OCI-LY7 (cell line): ENCODE measurements around the gene FIBP. TPM values are rescaled to one million over a fixed set of nuclear protein-coding genes. Genes with fewer than 3 reads are reported as not detected.

Experiments used
- BruUV-seq: library from RNA; stranded (reverse); fragments of 400-500 nt; replicated peaks from 2 replicates; lab custom pipeline; 2021; lab: Mats Ljungman, UMichigan
- CTCF ChIA-PET: fragments of 300-600 bp; sonication (Branson Sonifier 250); formaldehyde crosslinking; loops from one replicate; lab custom pipeline; 2022; ENCODE audit warnings: antibody characterized with exemption; ENCODE audit not compliant: unreplicated experiment; lab: Charles Lee
- POLR2A ChIA-PET: fragments of 300-600 bp; sonication (Branson Sonifier 250); formaldehyde crosslinking; loops from one replicate; lab custom pipeline; 2022; ENCODE audit warnings: antibody characterized with exemption; lab: Charles Lee
- DNase-seq: peaks from one replicate; pipeline ENCODE4 v3.0.0-alpha.2; 2015; ENCODE audit warnings: low spot score
- H2AFZ ChIP-seq: fragments of 200-600 bp; sonication (generic), shearing (Covaris generic); 2 replicates; pipeline ENCODE4 v1.6.1; 2014; ENCODE audit warnings: mild to moderate bottlenecking, antibody characterized with exemption, low read length, moderate library complexity
- H3K27ac ChIP-seq: fragments of 200-600 bp; sonication (generic); 2 replicates; pipeline ENCODE4 v1.5.1; 2014; ENCODE audit warnings: mixed run types, low read depth, mild to moderate bottlenecking, moderate library complexity, low read length, inconsistent platforms; ENCODE audit not compliant: poor library complexity, severe bottlenecking
- H3K36me3 ChIP-seq: fragments of 200-600 bp; sonication (generic); 2 replicates; pipeline ENCODE4 v1.6.1; 2014; ENCODE audit warnings: mild to moderate bottlenecking, antibody characterized with exemption, low read length, moderate library complexity, mixed read lengths; ENCODE audit not compliant: insufficient read depth
- H3K4me1 ChIP-seq: fragments of 200-600 bp; sonication (generic); 2 replicates; pipeline ENCODE4 v1.5.1; 2014; ENCODE audit warnings: mild to moderate bottlenecking, low read length; ENCODE audit not compliant: insufficient read depth, poor library complexity, severe bottlenecking
- H3K4me2 ChIP-seq: fragments of 200-600 bp; sonication (generic); 2 replicates; pipeline ENCODE4 v1.6.1; 2014; ENCODE audit warnings: mild to moderate bottlenecking, low read length
- H3K4me3 ChIP-seq: fragments of 200-600 bp; sonication (generic); 2 replicates; pipeline ENCODE4 v1.5.1; 2014; ENCODE audit warnings: mild to moderate bottlenecking, low read depth, low read length; ENCODE audit not compliant: poor library complexity, severe bottlenecking
- H3K79me2 ChIP-seq: fragments of 200-600 bp; sonication (generic); 2 replicates; pipeline ENCODE4 v1.6.1; 2016; ENCODE audit warnings: low read depth, mild to moderate bottlenecking, low read length, moderate library complexity, mixed read lengths; ENCODE audit not compliant: insufficient read depth
- H3K9me2 ChIP-seq: fragments of 200-600 bp; sonication (generic); 2 replicates; pipeline ENCODE4 v1.6.1; 2016; ENCODE audit warnings: mild to moderate bottlenecking, low read length, mixed read lengths; ENCODE audit not compliant: insufficient read depth
- H3K9me3 ChIP-seq: fragments of 200-600 bp; sonication (generic); 2 replicates; pipeline ENCODE4 v1.6.1; 2014; ENCODE audit warnings: mild to moderate bottlenecking, mixed run types, low read length, mixed read lengths
- H4K20me1 ChIP-seq: fragments of 200-600 bp; sonication (generic); 2 replicates; pipeline ENCODE4 v1.6.1; 2014; ENCODE audit warnings: mild to moderate bottlenecking, antibody characterized with exemption, low read length, moderate library complexity, mixed read lengths; ENCODE audit not compliant: insufficient read depth
- EZH2phosphoT487 ChIP-seq: fragments of 200-600 bp; sonication (generic); IDR thresholded peaks from 2 replicates; pipeline ENCODE4 v1.6.1; 2018; ENCODE audit warnings: low read depth, borderline replicate concordance, mild to moderate bottlenecking, mixed run types, antibody characterized with exemption, low read length, moderate library complexity, mixed read lengths
- intact Hi-C: fragments of 100-400 bp; cut with micrococcal nuclease; formaldehyde crosslinking; loops from one replicate; pipeline ENCODE4 v1.10.0; 2022; ENCODE audit not compliant: unreplicated experiment
- total RNA-seq, 2 experiments: library from RNA; depleted of rRNA in 1 of 2; stranded (reverse); fragments of >200 nt in 1 of 2; shearing (Covaris generic) in 1 of 2; gene quantifications; 2 replicates each; pipeline ENCODE4 v1.2.3, GENCODE V29; 2014 to 2022
- TF ChIP-seq, protein P1 (sequence below): fragments of 200-600 bp; sonication (generic); conservative IDR thresholded peaks from 2 replicates; pipeline ENCODE4 v1.5.1; 2014; ENCODE audit warnings: mild to moderate bottlenecking, antibody characterized with exemption, low read length, moderate library complexity, mixed read lengths

The FIBP gene
- total RNA-seq, 2 experiments from 2014 or later: 97.3 to 184 TPM

GRCh38 chr11:65882120-65883057 lies 5.9 kb downstream of the FIBP start:
- BruUV-seq: no TSS peak
- Histone ChIP-seq H4K20me1 (no peaks in the 10 kb centered on the region), H3K79me2 (peaks cover 10% of the 10 kb centered on the region; the same call in 1 of the 2 replicates), H3K9me2 (no peaks in the 10 kb centered on the region), H3K9me3 (no peaks in the 10 kb centered on the region), H3K4me2 (no peak overlapping the region), H3K4me3 (no peak overlapping the region), H3K36me3 (peaks cover 53% of the 10 kb centered on the region), H3K4me1 (peaks cover 29% of the 10 kb centered on the region), H3K27ac (no peak overlapping the region), H2AFZ (no peak overlapping the region)
- TF ChIP-seq, protein P1, sequence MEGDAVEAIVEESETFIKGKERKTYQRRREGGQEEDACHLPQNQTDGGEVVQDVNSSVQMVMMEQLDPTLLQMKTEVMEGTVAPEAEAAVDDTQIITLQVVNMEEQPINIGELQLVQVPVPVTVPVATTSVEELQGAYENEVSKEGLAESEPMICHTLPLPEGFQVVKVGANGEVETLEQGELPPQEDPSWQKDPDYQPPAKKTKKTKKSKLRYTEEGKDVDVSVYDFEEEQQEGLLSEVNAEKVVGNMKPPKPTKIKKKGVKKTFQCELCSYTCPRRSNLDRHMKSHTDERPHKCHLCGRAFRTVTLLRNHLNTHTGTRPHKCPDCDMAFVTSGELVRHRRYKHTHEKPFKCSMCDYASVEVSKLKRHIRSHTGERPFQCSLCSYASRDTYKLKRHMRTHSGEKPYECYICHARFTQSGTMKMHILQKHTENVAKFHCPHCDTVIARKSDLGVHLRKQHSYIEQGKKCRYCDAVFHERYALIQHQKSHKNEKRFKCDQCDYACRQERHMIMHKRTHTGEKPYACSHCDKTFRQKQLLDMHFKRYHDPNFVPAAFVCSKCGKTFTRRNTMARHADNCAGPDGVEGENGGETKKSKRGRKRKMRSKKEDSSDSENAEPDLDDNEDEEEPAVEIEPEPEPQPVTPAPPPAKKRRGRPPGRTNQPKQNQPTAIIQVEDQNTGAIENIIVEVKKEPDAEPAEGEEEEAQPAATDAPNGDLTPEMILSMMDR: no peak
- TF ChIP-seq EZH2phosphoT487: no peak
- intact Hi-C loops: no loop called here
- ChIA-PET CTCF (no interaction called here), POLR2A (no interaction called here)
- DNase-seq: no peak

DNA sequence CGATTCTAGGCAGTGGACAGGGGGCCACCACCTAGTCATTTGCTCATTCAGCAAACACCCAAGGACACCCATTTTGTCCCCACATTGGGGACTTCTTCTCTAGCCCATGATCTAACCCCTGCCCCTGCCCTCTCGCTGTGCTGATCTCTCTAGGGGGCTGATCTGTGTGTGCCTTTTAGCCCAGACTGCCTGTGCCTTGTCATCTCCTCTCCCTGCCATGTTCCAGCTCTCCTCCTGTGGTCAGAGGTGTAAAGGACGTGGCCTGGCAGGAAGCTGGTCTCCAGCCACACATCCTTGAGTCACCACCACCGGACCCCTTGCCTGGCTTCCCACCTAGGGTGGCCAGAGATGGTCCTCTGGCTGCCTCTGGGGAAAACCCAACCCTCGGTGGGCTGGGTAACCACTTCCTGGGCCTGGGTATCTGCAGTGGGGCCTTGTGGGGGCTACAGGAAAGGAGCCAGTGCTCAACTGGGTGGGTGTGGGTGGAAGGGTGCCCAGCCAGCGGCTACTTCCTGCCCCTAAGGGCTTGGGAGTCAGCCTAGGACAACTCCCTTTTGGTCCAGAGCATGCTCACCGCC lies 7.3 kb downstream of the FIBP start:
- H3K9me3 ChIP-seq: no peaks in the 10 kb centered on the region
- H3K27ac ChIP-seq: no peak overlapping the region
- no peak overlapping the region for H3K4me2 ChIP-seq
- H3K4me1 ChIP-seq: peaks cover 14% of the 10 kb centered on the region
- no TSS peak for BruUV-seq
- H3K4me3 ChIP-seq: no peak overlapping the region
- ChIA-PET CTCF (interaction anchor here (0.5 kb wide), 1 partner anchor 7 kb away, joined by 6 read pairs; the partner anchor contains the start of gene FIBP), POLR2A (no interaction called here)
- peaks cover 41% of the 10 kb centered on the region for H3K36me3 ChIP-seq
- H4K20me1 ChIP-seq: no peaks in the 10 kb centered on the region
- no peak for DNase-seq
- H2AFZ ChIP-seq: no peak overlapping the region
- no peaks in the 10 kb centered on the region for H3K79me2 ChIP-seq
- no peaks in the 10 kb centered on the region for H3K9me2 ChIP-seq
- intact Hi-C loops: no loop called here
- TF ChIP-seq EZH2phosphoT487: no peak
- TF ChIP-seq, protein P1: no peak
